Mesodermal cell (in vitro differentiated cells): ENCODE measurements around the gene LRRC61.
A peak's percentile ranks its signal among the peaks of the same experiment; 100 is the strongest.

Source experiments
- H3K27ac ChIP-seq: 2 replicates; pipeline ENCODE4 v1.7.0; 2013; ENCODE audit warnings: mild to moderate bottlenecking, low read depth, low read length, moderate library complexity; ENCODE audit not compliant: severe bottlenecking
- H3K36me3 ChIP-seq: 2 replicates; pipeline ENCODE4 v1.7.1; 2013; ENCODE audit warnings: mild to moderate bottlenecking, low read length, moderate library complexity; ENCODE audit not compliant: control insufficient read depth, insufficient read depth
- H3K4me1 ChIP-seq: one replicate; pipeline ENCODE4 v1.7.1; 2013; ENCODE audit warnings: mild to moderate bottlenecking, low read length; ENCODE audit not compliant: insufficient read depth, control insufficient read depth, poor library complexity, severe bottlenecking
- H3K4me3 ChIP-seq: 2 replicates; pipeline ENCODE4 v1.7.0; 2013; ENCODE audit warnings: low read length, control low read depth, mild to moderate bottlenecking; ENCODE audit not compliant: insufficient read depth, poor library complexity, severe bottlenecking; ENCODE audit errors: extremely low read depth
- H3K9me3 ChIP-seq: 2 replicates; pipeline ENCODE4 v1.7.1; 2013; ENCODE audit warnings: mild to moderate bottlenecking, low read length, moderate library complexity; ENCODE audit not compliant: control insufficient read depth
- WGBS, 2 experiments: methylation state at CpG; one replicate each; pipeline ENCODE4 v1.1.5; 2013; ENCODE audit warnings: missing lambda C conversion rate in 2 of 2; ENCODE audit not compliant: insufficient coverage in 2 of 2; 5-methylcytosine and 5-hydroxymethylcytosine counted together

LRRC61 gene

DNA sequence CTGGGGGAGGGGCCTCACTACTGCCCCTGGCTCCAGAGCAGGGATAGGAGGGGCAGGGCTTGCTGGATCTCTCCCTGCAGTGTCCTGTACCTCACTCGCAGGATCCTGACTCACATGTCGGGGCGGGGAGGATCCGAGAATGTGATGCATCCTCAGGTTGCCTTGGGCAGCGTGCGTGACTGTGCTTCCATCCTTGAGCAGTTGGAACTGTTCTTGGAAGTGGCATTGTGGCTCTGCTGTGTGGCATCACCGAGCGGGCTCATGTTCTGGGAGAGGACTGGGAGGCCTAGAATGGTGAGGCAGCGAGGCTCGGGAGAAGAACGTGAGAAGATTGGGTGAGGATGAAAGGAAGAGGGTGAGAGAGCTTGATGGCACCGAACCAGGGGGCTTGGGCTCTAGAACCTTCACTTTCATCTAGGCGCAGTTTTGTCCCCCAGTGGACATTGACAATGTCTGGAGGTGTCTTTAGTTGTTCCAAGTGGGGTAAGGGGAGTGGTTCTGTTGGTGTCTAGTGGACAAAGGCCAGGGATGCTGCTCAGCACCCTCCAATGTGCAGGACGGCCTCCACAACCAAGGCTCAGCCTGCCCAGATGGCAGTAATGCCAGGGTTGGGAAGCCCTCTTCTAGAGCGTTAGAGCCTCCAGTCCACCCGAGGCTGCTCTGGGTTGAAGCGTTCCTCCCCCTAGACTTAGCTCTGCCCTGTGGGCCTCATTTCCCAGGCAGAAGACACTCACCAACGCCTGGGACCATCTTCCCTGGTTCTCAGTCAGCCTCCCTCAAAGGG, 9.9 kb downstream of the LRRC61 start:
- WGBS, 2 experiments, result 93 to 95% methylated on average over 11 to 18 of the region's 18 CpGs
- Histone ChIP-seq H3K27ac (no peak overlapping the region), H3K36me3 (peaks cover 65% of the 10 kb centered on the region), H3K4me1 (no peaks in the 10 kb centered on the region), H3K9me3 (no peaks in the 10 kb centered on the region), H3K4me3 (no peak overlapping the region)

- H3K27ac ChIP-seq, result no peak overlapping the region
- H3K4me3 ChIP-seq, result no peak overlapping the region
- no peaks in the 10 kb centered on the region for H3K9me3 ChIP-seq
- WGBS, 2 experiments, result 86 to 97% methylated on average over 9 to 10 of the region's 10 CpGs
- peaks cover 65% of the 10 kb centered on the region for H3K36me3 ChIP-seq
- no peaks in the 10 kb centered on the region for H3K4me1 ChIP-seq
Observed at GRCh38 chr7:150333659-150334058, 10.5 kb downstream of the LRRC61 start.

GRCh38 chr7:150334108-150334507, 11.0 kb downstream of the LRRC61 start:
- 96 to 99% methylated on average over 6 to 7 of the region's 8 CpGs for WGBS, 2 experiments
- H3K4me1 ChIP-seq, result no peaks in the 10 kb centered on the region
- no peak overlapping the region for H3K27ac ChIP-seq
- H3K4me3 ChIP-seq, result no peak overlapping the region
- peaks cover 62% of the 10 kb centered on the region for H3K36me3 ChIP-seq
- H3K9me3 ChIP-seq, result no peaks in the 10 kb centered on the region

DNA sequence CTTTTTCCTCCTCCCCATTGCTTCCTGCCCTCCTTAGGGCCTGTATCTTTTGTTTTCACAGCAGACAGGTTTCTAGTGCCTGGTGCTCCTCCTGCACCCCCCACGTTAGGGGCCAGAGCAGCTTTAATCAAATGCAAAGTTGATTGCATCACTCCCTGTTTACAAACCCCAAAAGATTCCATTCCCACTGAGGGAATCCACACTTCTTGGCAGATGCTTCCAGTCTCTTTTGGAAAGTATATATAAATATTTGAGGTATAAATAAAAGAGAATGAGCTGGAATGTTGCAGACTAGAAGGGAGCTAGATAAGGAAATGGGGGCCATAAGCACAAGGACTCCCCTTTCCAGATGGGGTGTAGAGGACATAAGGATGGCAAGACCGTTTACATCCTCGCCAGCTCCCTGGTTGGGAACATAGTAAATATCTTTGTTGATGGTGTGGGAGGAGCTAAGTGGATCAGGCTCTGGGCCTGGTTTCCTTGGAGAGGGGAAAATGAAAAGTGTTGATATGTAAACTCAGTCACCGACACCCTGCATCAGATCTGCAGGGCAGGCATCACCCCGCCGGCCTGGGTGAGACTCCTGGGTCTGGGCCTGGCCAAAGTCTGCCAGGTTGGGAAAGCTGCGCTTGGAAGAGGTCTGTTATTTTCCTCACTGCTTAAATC, 12.1 kb downstream of the LRRC61 start:
- H3K36me3 ChIP-seq, result peaks cover 51% of the 10 kb centered on the region
- no peak overlapping the region for H3K4me3 ChIP-seq
- H3K4me1 ChIP-seq, result peaks cover 7% of the 10 kb centered on the region
- H3K27ac ChIP-seq, result no peak overlapping the region
- WGBS, 2 experiments, result 65 to 71% methylated on average over 7 of the region's 7 CpGs
- no peaks in the 10 kb centered on the region for H3K9me3 ChIP-seq

DNA sequence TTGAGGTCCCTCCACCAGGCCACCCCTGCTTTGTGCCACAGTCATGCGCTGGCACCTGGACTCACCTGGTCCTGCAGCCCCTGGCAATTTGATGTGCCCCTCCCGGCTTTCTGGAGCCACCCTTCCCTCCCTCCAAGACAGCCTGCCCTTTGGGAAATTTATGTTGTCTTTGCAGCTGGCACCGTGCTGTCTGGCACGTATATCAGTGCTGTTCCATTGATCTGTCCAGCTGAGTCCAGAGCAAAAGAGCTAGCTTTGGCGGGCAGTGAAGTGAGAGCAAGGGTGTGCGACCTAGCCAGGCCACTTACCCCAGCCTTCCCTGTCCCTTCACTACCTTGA, 12.6 kb downstream of the LRRC61 start:
- H3K9me3 ChIP-seq, result no peaks in the 10 kb centered on the region
- H3K4me1 ChIP-seq, result peaks cover 12% of the 10 kb centered on the region
- no peak overlapping the region for H3K27ac ChIP-seq
- no peak overlapping the region for H3K4me3 ChIP-seq
- H3K36me3 ChIP-seq, result peaks cover 46% of the 10 kb centered on the region
- WGBS, 2 experiments, result 87 to 89% methylated on average over 5 to 6 of the region's 6 CpGs

GRCh38 chr7:150336746-150337145, 13.6 kb downstream of the LRRC61 start:
- Histone ChIP-seq H3K36me3 (peaks cover 37% of the 10 kb centered on the region), H3K4me1 (peaks cover 17% of the 10 kb centered on the region), H3K9me3 (no peaks in the 10 kb centered on the region), H3K27ac (no peak overlapping the region), H3K4me3 (no peak overlapping the region)
- WGBS, 2 experiments, result 92 to 97% methylated on average over 14 of the region's 14 CpGs

DNA sequence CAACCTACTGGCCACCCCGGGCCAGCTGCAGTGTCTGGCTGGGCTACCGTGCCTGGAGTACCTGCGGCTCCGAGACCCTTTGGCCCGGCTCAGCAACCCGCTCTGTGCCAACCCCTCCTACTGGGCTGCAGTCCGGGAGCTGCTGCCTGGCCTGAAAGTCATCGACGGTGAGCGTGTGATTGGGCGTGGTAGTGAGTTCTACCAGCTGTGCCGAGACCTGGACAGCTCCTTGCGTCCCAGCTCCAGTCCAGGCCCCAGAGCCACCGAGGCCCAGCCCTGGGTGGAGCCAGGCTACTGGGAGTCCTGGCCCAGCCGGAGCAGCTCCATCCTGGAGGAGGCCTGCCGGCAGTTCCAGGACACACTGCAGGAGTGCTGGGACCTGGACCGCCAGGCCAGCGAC, 14.0 kb downstream of the LRRC61 start:
- H3K36me3 ChIP-seq, result peaks cover 32% of the 10 kb centered on the region
- H3K4me1 ChIP-seq, result peaks cover 17% of the 10 kb centered on the region
- 94 to 96% methylated on average over 14 to 16 of the region's 18 CpGs for WGBS, 2 experiments
- no peak overlapping the region for H3K27ac ChIP-seq
- no peaks in the 10 kb centered on the region for H3K9me3 ChIP-seq
- no peak overlapping the region for H3K4me3 ChIP-seq

- no peak overlapping the region for H3K4me3 ChIP-seq
- H3K4me1 ChIP-seq, result peaks cover 17% of the 10 kb centered on the region
- 84 to 93% methylated on average over 6 of the region's 6 CpGs for WGBS, 2 experiments
- peaks cover 31% of the 10 kb centered on the region for H3K36me3 ChIP-seq
- no peaks in the 10 kb centered on the region for H3K9me3 ChIP-seq
- H3K27ac ChIP-seq, result no peak overlapping the region
Observed at GRCh38 chr7:150337659-150338081, 14.5 kb downstream of the LRRC61 start.

DNA sequence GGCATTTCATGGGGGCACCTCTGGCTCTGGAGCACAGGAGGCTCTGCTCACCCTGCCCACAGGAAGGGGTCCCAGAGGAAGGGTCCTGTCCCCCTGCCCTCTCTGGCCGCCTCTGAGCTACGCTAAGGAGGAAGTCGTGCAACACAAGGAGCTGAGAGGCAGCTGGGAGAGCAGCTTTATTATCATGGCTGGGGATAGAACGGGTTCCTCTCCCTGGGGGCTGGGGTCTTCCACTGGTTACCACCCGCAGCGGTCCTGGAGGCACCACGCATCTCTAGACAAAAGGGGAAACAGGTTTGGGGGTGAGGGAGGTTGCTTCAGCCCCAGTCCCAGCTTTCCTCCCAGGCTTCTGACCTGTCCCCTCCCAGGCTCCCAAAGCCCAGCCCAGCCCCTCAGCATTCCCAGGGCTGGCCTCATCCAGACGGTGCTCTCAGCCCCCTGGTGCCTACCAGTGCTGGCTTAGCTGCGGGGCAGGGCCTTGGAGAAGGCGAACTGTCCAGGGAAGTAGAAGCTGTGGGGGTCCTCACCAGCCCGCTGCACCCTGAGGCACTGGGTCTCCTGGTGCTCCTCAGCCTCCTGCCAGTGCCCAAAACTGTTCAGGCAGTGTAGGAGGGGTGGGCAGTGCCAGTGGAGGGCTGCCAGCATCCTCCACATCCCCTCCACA, 15.1 kb downstream of the LRRC61 start:
- H3K9me3 ChIP-seq, result no peaks in the 10 kb centered on the region
- H3K4me1 ChIP-seq, result peaks cover 17% of the 10 kb centered on the region
- peaks cover 29% of the 10 kb centered on the region for H3K36me3 ChIP-seq
- H3K4me3 ChIP-seq, result no peak overlapping the region
- WGBS, 2 experiments, result 75 to 82% methylated on average over 3 to 10 of the region's 11 CpGs
- no peak overlapping the region for H3K27ac ChIP-seq

DNA sequence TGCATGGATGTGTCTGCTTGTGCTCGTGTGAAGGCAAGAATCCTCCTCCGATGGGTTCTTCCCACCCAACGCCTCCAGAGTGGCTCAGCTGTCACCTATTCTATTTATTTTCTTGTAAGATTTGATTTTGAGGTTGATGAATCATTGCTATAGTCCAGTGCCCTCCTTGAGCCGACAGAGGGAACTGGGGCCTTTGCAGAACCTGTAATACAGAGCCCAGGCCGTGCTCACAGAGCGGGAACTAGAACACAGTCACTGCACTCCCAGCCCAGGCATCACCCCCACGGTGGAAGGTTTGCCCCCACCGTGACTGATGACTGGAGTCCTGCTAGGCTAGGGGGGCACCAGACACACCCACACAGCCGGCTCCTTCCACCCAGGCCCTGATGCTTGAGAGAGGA, 16.3 kb downstream of the LRRC61 start:
- H3K4me1 ChIP-seq, result peaks cover 17% of the 10 kb centered on the region
- H3K27ac ChIP-seq, result no peak overlapping the region
- H3K9me3 ChIP-seq, result no peaks in the 10 kb centered on the region
- H3K4me3 ChIP-seq, result peak overlapping the region; percentile 6
- H3K36me3 ChIP-seq, result peaks cover 26% of the 10 kb centered on the region
- 74 to 77% methylated on average over 3 to 6 of the region's 9 CpGs for WGBS, 2 experiments
